Effector memory CD4-positive, alpha-beta T cell (primary cell): ENCODE data around the gene SNX17.
A peak's percentile ranks its signal among the peaks of the same experiment; 100 is the strongest.

Experiments
- DNase-seq, 3 donors: peaks; one replicate each; pipeline ENCODE4 v3.0.0-alpha.2; 2020
- H3K27ac ChIP-seq: 2 replicates; pipeline ENCODE4 v1.7.0; 2013; ENCODE audit warnings: mild to moderate bottlenecking, low read length, moderate library complexity; ENCODE audit not compliant: insufficient read depth, poor library complexity, severe bottlenecking
- H3K27me3 ChIP-seq: replicated peaks from 2 replicates; pipeline ENCODE4 v1.7.0; 2013; ENCODE audit warnings: mild to moderate bottlenecking, low read length; ENCODE audit not compliant: insufficient read depth, control insufficient read depth, poor library complexity, severe bottlenecking
- H3K36me3 ChIP-seq: 2 replicates; pipeline ENCODE4 v1.7.0; 2013; ENCODE audit warnings: mild to moderate bottlenecking, low read length, moderate library complexity; ENCODE audit not compliant: control insufficient read depth, insufficient read depth
- H3K4me1 ChIP-seq: 2 replicates; pipeline ENCODE4 v1.7.0; 2013; ENCODE audit warnings: low read length, mild to moderate bottlenecking; ENCODE audit not compliant: control insufficient read depth, insufficient read depth, poor library complexity, severe bottlenecking
- H3K4me3 ChIP-seq: 2 replicates; pipeline ENCODE4 v1.7.0; 2013; ENCODE audit warnings: low read length, low read depth, mild to moderate bottlenecking; ENCODE audit not compliant: insufficient read depth, poor library complexity, severe bottlenecking
- H3K9me3 ChIP-seq: 2 replicates; pipeline ENCODE4 v1.7.0; 2013; ENCODE audit warnings: mild to moderate bottlenecking, low read length, moderate library complexity; ENCODE audit not compliant: control insufficient read depth

The SNX17 gene

DNA sequence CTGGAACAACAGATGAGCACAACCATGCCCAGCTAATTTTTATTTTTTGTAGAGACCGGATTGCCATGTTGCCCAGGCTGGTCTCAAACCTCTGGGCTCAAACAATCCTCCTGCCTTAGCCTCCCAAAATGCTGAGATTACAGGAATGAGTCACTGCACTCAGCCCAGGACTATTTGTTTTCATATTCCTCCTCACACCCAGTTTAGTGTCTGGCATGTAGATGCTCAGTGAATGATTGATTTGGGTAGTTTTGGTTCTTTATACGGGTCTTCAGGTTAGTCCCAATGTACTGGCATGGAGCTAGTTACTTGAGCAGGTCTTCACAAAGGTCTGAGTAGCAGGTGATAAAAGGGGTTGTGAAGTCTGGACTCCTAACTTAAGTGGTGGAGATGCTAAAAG, 6.5 kb upstream of the SNX17 start:
- Histone ChIP-seq H3K27ac (no peak overlapping the region), H3K9me3 (no peaks in the 10 kb centered on the region), H3K4me1 (peaks cover 2% of the 10 kb centered on the region), H3K4me3 (no peak overlapping the region), H3K36me3 (peaks cover 44% of the 10 kb centered on the region), H3K27me3 (no peaks in the 10 kb centered on the region)
- no peak for DNase-seq

DNA sequence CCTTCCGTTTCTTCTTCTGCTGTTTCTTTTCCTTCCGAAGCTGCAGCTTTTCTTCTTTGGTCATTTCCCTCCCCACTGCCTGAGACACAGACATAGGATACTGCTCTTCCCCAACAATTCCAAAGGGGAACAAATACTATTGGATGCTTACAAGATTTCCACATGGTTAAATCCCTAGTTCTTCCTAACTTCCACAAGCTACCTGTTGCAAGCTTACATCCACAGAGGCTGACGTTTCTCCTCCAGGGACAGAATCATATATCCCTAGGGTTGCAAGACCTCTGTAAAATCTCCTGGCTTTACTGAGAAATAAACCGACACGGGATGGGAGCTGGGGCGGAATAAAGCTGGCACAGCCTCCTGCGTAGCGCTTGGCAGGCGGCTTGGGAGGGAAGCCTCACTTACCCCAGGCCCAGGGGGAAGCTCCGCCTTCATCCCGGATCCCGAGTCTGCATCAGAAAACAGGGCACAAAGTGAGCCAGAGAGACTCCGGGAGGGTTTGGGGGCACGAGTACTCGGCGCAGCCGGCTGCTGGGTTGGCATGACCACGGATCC, 868 bp upstream of the SNX17 start:
- Histone ChIP-seq H3K4me1 (peaks cover 24% of the 10 kb centered on the region), H3K4me3 (peak overlapping the region; percentile 96), H3K27ac (peak overlapping the region; percentile 89), H3K9me3 (no peaks in the 10 kb centered on the region), H3K36me3 (peaks cover 50% of the 10 kb centered on the region), H3K27me3 (no peaks in the 10 kb centered on the region)
- DNase-seq, result no peak

DNA sequence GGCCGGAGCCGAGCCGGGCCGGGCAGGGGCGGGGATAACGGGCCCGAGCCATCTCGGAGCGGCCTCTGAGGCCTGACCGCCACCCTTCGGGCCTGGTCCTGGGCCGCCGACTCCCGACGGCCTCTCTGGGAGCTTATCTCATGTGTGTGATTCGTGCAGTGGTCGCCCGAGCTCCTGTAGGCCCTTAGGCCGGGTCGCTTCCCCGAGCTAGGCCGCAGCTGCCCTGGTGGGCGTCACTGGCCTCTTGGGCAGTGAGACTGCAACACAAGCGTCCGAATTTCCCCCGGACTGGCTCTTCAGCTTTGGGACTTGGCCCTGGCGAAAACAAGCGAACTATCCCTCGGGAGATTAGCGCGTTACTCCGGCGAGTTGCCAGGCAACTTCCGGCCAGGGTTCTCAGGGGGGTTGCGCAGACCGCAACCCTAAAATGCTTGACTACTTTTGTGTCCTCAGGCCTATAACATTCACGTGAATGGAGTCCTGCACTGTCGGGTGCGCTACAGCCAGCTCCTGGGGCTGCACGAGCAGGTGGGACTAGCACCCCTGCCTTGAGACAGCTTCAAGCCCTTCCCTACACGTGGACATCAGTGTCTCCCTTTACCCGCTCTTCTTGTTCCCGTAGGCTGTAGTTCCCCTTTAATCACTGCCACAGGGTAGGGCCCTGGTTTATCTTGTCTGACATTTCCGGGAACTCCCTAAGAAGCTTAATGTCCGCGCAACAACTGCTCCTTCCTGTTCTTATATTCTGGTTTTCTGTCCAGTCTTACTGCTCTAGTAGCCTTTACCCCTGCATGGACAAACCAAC, 602 bp downstream of the SNX17 start:
- peak overlapping the region; percentile 89 for H3K27ac ChIP-seq
- no peak for DNase-seq
- H3K36me3 ChIP-seq, result peaks cover 54% of the 10 kb centered on the region
- no peaks in the 10 kb centered on the region for H3K9me3 ChIP-seq
- H3K4me3 ChIP-seq, result peak overlapping the region; percentile 96
- H3K27me3 ChIP-seq, result no peaks in the 10 kb centered on the region
- H3K4me1 ChIP-seq, result peaks cover 24% of the 10 kb centered on the region

DNA sequence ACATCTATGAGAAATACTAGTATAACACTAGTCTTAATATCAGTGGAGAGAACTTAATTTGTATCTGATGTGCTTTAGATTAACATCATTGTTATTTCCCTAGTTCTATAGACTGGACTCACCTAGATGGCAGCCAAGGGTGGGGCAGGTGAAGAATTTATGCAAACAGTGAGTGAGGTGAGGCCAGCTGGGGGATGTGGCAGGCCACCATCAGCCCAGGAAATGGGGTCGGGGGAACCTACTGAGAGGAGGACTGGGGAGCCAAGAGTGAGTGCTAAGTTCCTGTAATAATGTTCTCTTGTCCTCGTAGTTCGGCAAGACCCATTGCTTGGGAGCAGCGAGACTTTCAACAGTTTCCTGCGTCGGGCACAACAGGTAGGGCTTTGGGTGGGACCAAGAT, 2.5 kb downstream of the SNX17 start:
- no peaks in the 10 kb centered on the region for H3K27me3 ChIP-seq
- no peaks in the 10 kb centered on the region for H3K9me3 ChIP-seq
- H3K4me3 ChIP-seq, result no peak overlapping the region
- peak overlapping the region; percentile 14 for H3K27ac ChIP-seq
- H3K36me3 ChIP-seq, result peaks cover 54% of the 10 kb centered on the region
- DNase-seq, result no peak
- H3K4me1 ChIP-seq, result peaks cover 24% of the 10 kb centered on the region

DNA sequence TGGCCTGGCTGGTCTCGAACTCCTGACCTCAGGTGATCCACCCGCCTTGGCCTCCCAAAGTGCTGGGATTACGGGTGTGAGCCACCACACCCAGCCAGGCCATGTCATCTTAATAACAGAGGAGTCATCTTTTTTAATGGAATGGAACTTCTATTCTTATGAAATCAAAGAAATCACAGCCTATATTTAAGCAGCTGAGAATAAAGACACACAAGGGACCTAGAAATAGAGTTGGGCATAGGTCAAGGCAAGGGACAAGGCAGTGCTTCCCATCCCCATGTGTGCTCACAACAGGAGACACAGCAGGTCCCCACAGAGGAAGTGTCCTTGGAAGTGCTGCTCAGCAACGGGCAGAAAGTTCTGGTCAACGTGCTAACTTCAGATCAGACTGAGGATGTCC, 3.2 kb downstream of the SNX17 start:
- no peak for DNase-seq
- Histone ChIP-seq H3K4me1 (peaks cover 24% of the 10 kb centered on the region), H3K27ac (no peak overlapping the region), H3K36me3 (peaks cover 54% of the 10 kb centered on the region), H3K9me3 (no peaks in the 10 kb centered on the region), H3K27me3 (no peaks in the 10 kb centered on the region), H3K4me3 (no peak overlapping the region)

DNA sequence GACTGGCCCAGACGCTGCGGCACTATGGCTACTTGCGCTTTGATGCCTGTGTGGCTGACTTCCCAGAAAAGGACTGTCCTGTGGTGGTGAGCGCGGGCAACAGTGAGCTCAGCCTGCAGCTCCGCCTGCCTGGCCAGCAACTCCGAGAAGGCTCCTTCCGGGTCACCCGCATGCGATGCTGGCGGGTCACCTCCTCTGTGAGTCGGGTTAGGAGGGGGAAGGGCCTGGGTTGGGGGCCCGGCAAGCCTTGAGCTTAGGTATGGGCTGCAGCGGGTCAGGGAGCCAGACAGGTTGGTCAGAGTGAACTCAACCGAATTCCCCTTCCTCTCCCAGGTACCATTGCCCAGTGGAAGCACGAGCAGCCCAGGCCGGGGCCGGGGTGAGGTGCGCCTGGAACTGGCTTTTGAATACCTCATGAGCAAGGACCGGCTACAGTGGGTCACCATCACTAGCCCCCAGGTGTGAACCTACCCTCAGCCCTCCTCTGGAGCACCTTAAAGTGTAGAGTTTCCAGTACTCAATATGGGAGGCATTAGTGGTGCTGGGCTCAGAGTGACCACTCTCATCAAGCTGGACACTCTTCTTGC, 5.2 kb downstream of the SNX17 start:
- H3K27ac ChIP-seq, result no peak overlapping the region
- no peaks in the 10 kb centered on the region for H3K27me3 ChIP-seq
- H3K4me1 ChIP-seq, result peaks cover 23% of the 10 kb centered on the region
- H3K9me3 ChIP-seq, result no peaks in the 10 kb centered on the region
- DNase-seq, result no peak
- no peak overlapping the region for H3K4me3 ChIP-seq
- H3K36me3 ChIP-seq, result peaks cover 54% of the 10 kb centered on the region

DNA sequence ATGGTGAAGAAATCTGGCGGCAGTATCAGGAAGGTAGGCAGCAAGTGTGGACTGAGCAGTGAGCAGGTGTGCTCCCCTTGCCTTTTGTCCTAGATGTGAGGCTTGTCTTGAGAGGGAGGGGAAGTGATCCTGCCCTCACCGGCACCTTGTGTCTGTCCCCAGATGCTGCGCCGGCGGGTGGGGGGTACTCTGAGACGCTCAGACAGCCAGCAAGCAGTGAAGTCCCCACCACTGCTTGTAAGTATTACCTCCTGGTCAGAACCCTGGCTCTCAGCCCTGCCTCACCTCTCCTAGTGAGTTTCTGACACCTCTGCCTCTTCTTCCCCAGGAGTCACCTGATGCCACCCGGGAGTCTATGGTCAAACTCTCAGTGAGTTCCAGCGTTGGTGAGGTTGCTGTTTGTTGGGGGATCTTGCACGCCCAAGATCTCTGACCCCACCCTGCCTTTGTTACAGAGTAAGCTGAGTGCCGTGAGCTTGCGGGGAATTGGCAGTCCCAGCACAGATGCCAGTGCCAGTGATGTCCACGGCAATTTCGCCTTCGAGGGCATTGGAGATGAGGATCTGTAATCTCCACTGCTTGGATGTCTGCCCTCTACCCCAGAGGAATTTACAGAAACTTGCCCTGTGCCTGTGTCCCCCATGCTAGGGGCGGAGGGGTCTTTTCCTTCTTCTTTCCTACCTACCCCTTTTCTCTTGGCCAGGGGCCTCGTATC, 5.9 kb downstream of the SNX17 start:
- peaks cover 24% of the 10 kb centered on the region for H3K4me1 ChIP-seq
- no peak for DNase-seq
- H3K27me3 ChIP-seq, result no peaks in the 10 kb centered on the region
- H3K36me3 ChIP-seq, result peaks cover 54% of the 10 kb centered on the region
- H3K9me3 ChIP-seq, result no peaks in the 10 kb centered on the region
- H3K4me3 ChIP-seq, result no peak overlapping the region
- no peak overlapping the region for H3K27ac ChIP-seq

DNA sequence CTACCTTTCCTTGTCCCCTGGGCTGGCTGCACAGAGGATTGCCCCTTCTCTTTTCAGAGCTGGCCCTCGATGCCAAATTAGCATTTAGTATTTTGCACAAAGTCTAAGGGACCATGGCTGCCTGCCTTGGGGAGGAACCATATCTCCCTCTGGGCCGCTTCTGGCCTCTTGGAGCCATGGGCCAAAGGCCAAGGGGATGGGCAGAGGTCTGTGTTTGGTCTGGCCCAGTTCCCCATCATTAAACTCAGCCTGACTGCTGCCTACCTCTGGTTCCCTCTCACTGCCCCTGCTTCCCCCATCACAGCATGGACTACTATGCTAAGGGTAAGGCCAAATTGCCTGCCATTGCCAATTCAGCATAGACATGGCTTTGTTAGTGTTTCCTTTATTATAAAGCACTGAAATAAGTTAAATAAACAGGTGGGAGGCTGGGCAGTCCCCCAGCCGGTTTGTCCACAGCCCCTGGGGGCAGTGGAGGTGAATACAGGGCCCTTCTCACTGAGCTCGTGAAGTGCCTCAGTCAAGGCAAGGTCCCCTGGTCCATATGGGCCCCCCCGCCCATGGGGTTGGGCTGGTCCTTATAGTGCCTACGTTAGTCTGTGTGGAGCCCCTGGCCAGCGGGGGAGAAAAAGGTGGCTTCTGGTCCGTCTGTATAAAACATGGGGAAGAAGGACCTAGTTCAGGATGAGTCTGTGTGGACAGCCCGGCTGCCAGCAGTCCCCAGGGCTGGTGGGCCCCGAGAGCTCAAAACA, 6.6 kb downstream of the SNX17 start:
- H3K27me3 ChIP-seq, result no peaks in the 10 kb centered on the region
- no peaks in the 10 kb centered on the region for H3K9me3 ChIP-seq
- no peak overlapping the region for H3K27ac ChIP-seq
- no peak overlapping the region for H3K4me3 ChIP-seq
- H3K36me3 ChIP-seq, result peaks cover 54% of the 10 kb centered on the region
- no peak for DNase-seq
- peaks cover 17% of the 10 kb centered on the region for H3K4me1 ChIP-seq

DNA sequence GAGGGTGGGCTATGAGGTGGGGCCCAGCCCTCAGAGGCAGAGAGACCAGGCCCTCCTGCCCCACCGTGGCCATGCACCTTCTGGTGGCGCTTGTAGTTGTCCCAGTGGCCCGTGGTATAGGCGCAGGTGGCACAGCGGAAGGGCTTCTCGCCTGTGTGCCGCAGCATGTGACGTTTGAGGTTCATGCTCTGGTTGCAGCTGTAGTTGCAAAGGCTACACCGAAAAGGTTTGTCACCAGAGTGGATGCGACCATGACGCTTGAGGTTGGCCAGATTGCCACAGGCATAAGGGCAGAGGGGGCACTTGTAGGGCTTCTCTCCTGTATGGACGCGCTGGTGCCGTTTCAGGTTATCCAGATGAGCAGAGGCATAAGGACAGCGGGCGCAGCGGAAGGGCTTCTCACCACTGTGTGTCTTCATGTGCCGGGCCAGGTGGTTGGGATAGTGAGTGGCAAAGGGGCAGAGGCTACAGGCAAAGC, 7.2 kb downstream of the SNX17 start:
- Histone ChIP-seq H3K27ac (no peak overlapping the region), H3K36me3 (peaks cover 53% of the 10 kb centered on the region)

More for the DNA sequence above, 7.2 kb downstream of the SNX17 start:
- H3K4me1 ChIP-seq, result peaks cover 14% of the 10 kb centered on the region
- no peak for DNase-seq
- no peaks in the 10 kb centered on the region for H3K27me3 ChIP-seq
- H3K9me3 ChIP-seq, result no peaks in the 10 kb centered on the region
- H3K4me3 ChIP-seq, result no peak overlapping the region
